Measurements from ENCODE around the gene MYH15.

Gene MYH15

GRCh38 chr3:108437439-108437838 lies 73.0 kb downstream of the MYH15 start:
- no peaks in the 10 kb centered on the region for H3K36me3 ChIP-seq (ENCODE audit: control insufficient read depth in 2 of 2, insufficient read depth in 2 of 2, low read length in 2 of 2)
- H3K4me1 ChIP-seq (ENCODE audit: control insufficient read depth in 2 of 2, insufficient read depth in 2 of 2, low read length in 2 of 2): peaks cover 0 to 6% of the 10 kb centered on the region in 2 donors
- peaks cover 0 to 2% of the 10 kb centered on the region in 2 donors for H3K9me3 ChIP-seq (ENCODE audit: control insufficient read depth in 2 of 2, low read length in 2 of 2)
- H3K27ac ChIP-seq (ENCODE audit: low read depth in 2 of 2, low read length in 2 of 2): no peak overlapping the region
- peak overlapping the region in 1 of 2 donors; percentile 17 for H3K4me3 ChIP-seq (ENCODE audit: low read length in 2 of 2)
- peak overlapping the region in 1 of 2 donors; percentile 12 for H3K9ac ChIP-seq (ENCODE audit: low read depth in 1 of 2, low read length in 2 of 2)
- no peaks in the 10 kb centered on the region for H3K27me3 ChIP-seq (ENCODE audit: control insufficient read depth in 2 of 2, insufficient read depth in 2 of 2, low read length in 2 of 2)

- no peaks in the 10 kb centered on the region for H3K36me3 ChIP-seq (ENCODE audit: control insufficient read depth in 2 of 2, insufficient read depth in 2 of 2, low read length in 2 of 2)
- peaks cover 0 to 5% of the 10 kb centered on the region in 2 donors for H3K4me1 ChIP-seq (ENCODE audit: control insufficient read depth in 2 of 2, insufficient read depth in 2 of 2, low read length in 2 of 2)
- no peak overlapping the region for H3K27ac ChIP-seq (ENCODE audit: low read depth in 2 of 2, low read length in 2 of 2)
- H3K27me3 ChIP-seq (ENCODE audit: control insufficient read depth in 2 of 2, insufficient read depth in 2 of 2, low read length in 2 of 2): no peaks in the 10 kb centered on the region
- H3K9me3 ChIP-seq (ENCODE audit: control insufficient read depth in 2 of 2, low read length in 2 of 2): peaks cover 0 to 2% of the 10 kb centered on the region in 2 donors
- H3K9ac ChIP-seq (ENCODE audit: low read depth in 1 of 2, low read length in 2 of 2): no peak overlapping the region
- H3K4me3 ChIP-seq (ENCODE audit: low read length in 2 of 2): no peak overlapping the region
Observed at GRCh38 chr3:108433928-108434327, 76.5 kb downstream of the MYH15 start.

- Histone ChIP-seq H3K9me3 (ENCODE audit: control insufficient read depth in 2 of 2, low read length in 2 of 2) (peaks cover 0 to 2% of the 10 kb centered on the region in 2 donors), H3K4me3 (ENCODE audit: low read length in 2 of 2) (no peak overlapping the region)
Observed at GRCh38 chr3:108432431-108432830, 78.0 kb downstream of the MYH15 start.

GRCh38 chr3:108430540-108430939 lies 79.9 kb downstream of the MYH15 start:
- H3K4me3 ChIP-seq (ENCODE audit: low read length in 2 of 2): no peak overlapping the region
- H3K9ac ChIP-seq (ENCODE audit: low read depth in 1 of 2, low read length in 2 of 2): no peak overlapping the region
- no peak overlapping the region for H3K27ac ChIP-seq (ENCODE audit: low read depth in 2 of 2, low read length in 2 of 2)
- H3K27me3 ChIP-seq (ENCODE audit: control insufficient read depth in 2 of 2, insufficient read depth in 2 of 2, low read length in 2 of 2): no peaks in the 10 kb centered on the region
- no peaks in the 10 kb centered on the region for H3K36me3 ChIP-seq (ENCODE audit: control insufficient read depth in 2 of 2, insufficient read depth in 2 of 2, low read length in 2 of 2)
- no peaks in the 10 kb centered on the region for H3K4me1 ChIP-seq (ENCODE audit: control insufficient read depth in 2 of 2, insufficient read depth in 2 of 2, low read length in 2 of 2)
- H3K9me3 ChIP-seq (ENCODE audit: control insufficient read depth in 2 of 2, low read length in 2 of 2): peaks cover 0 to 2% of the 10 kb centered on the region in 2 donors

More at GRCh38 chr3:108432431-108432830, 78.0 kb downstream of the MYH15 start:
- Histone ChIP-seq H3K9ac (ENCODE audit: low read depth in 1 of 2, low read length in 2 of 2) (no peak overlapping the region), H3K27me3 (ENCODE audit: control insufficient read depth in 2 of 2, insufficient read depth in 2 of 2, low read length in 2 of 2) (no peaks in the 10 kb centered on the region), H3K36me3 (ENCODE audit: control insufficient read depth in 2 of 2, insufficient read depth in 2 of 2, low read length in 2 of 2) (no peaks in the 10 kb centered on the region), H3K27ac (ENCODE audit: low read depth in 2 of 2, low read length in 2 of 2) (no peak overlapping the region), H3K4me1 (ENCODE audit: control insufficient read depth in 2 of 2, insufficient read depth in 2 of 2, low read length in 2 of 2) (no peaks in the 10 kb centered on the region)

- H3K9ac ChIP-seq (ENCODE audit: low read depth in 1 of 2, low read length in 2 of 2): no peak overlapping the region
- H3K4me1 ChIP-seq (ENCODE audit: control insufficient read depth in 2 of 2, insufficient read depth in 2 of 2, low read length in 2 of 2): peaks cover 0 to 4% of the 10 kb centered on the region in 2 donors
- H3K27ac ChIP-seq (ENCODE audit: low read depth in 2 of 2, low read length in 2 of 2): no peak overlapping the region
Observed at GRCh38 chr3:108428586-108428985, 81.8 kb downstream of the MYH15 start.

GRCh38 chr3:108420926-108421325 lies 89.5 kb downstream of the MYH15 start:
- H3K36me3 ChIP-seq (ENCODE audit: control insufficient read depth in 2 of 2, insufficient read depth in 2 of 2, low read length in 2 of 2): no peaks in the 10 kb centered on the region
- peaks cover 0 to 4% of the 10 kb centered on the region in 2 donors for H3K4me1 ChIP-seq (ENCODE audit: control insufficient read depth in 2 of 2, insufficient read depth in 2 of 2, low read length in 2 of 2)
- no peaks in the 10 kb centered on the region for H3K27me3 ChIP-seq (ENCODE audit: control insufficient read depth in 2 of 2, insufficient read depth in 2 of 2, low read length in 2 of 2)
- no peak overlapping the region for H3K9ac ChIP-seq (ENCODE audit: low read depth in 1 of 2, low read length in 2 of 2)
- H3K4me3 ChIP-seq (ENCODE audit: low read length in 2 of 2): no peak overlapping the region
- no peaks in the 10 kb centered on the region for H3K9me3 ChIP-seq (ENCODE audit: control insufficient read depth in 2 of 2, low read length in 2 of 2)
- H3K27ac ChIP-seq (ENCODE audit: low read depth in 2 of 2, low read length in 2 of 2): no peak overlapping the region

More at GRCh38 chr3:108428586-108428985, 81.8 kb downstream of the MYH15 start:
- H3K4me3 ChIP-seq (ENCODE audit: low read length in 2 of 2): no peak overlapping the region
- peaks cover 0 to 2% of the 10 kb centered on the region in 2 donors for H3K9me3 ChIP-seq (ENCODE audit: control insufficient read depth in 2 of 2, low read length in 2 of 2)
- H3K27me3 ChIP-seq (ENCODE audit: control insufficient read depth in 2 of 2, insufficient read depth in 2 of 2, low read length in 2 of 2): no peaks in the 10 kb centered on the region
- H3K36me3 ChIP-seq (ENCODE audit: control insufficient read depth in 2 of 2, insufficient read depth in 2 of 2, low read length in 2 of 2): no peaks in the 10 kb centered on the region

GRCh38 chr3:108416111-108416869 lies 94.1 kb downstream of the MYH15 start:
- no peak overlapping the region for H3K27ac ChIP-seq (ENCODE audit: low read depth in 2 of 2, low read length in 2 of 2)
- H3K36me3 ChIP-seq (ENCODE audit: control insufficient read depth in 2 of 2, insufficient read depth in 2 of 2, low read length in 2 of 2): no peaks in the 10 kb centered on the region
- H3K9me3 ChIP-seq (ENCODE audit: control insufficient read depth in 2 of 2, low read length in 2 of 2): no peaks in the 10 kb centered on the region
- no peak overlapping the region for H3K9ac ChIP-seq (ENCODE audit: low read depth in 1 of 2, low read length in 2 of 2)
- no peaks in the 10 kb centered on the region for H3K27me3 ChIP-seq (ENCODE audit: control insufficient read depth in 2 of 2, insufficient read depth in 2 of 2, low read length in 2 of 2)
- H3K4me3 ChIP-seq (ENCODE audit: low read length in 2 of 2): no peak overlapping the region
- H3K4me1 ChIP-seq (ENCODE audit: control insufficient read depth in 2 of 2, insufficient read depth in 2 of 2, low read length in 2 of 2): no peaks in the 10 kb centered on the region

GRCh38 chr3:108415661-108416060 lies 94.7 kb downstream of the MYH15 start:
- Histone ChIP-seq H3K27ac (ENCODE audit: low read depth in 2 of 2, low read length in 2 of 2) (no peak overlapping the region), H3K27me3 (ENCODE audit: control insufficient read depth in 2 of 2, insufficient read depth in 2 of 2, low read length in 2 of 2) (no peaks in the 10 kb centered on the region), H3K9ac (ENCODE audit: low read depth in 1 of 2, low read length in 2 of 2) (no peak overlapping the region), H3K9me3 (ENCODE audit: control insufficient read depth in 2 of 2, low read length in 2 of 2) (no peaks in the 10 kb centered on the region), H3K36me3 (ENCODE audit: control insufficient read depth in 2 of 2, insufficient read depth in 2 of 2, low read length in 2 of 2) (no peaks in the 10 kb centered on the region), H3K4me3 (ENCODE audit: low read length in 2 of 2) (no peak overlapping the region), H3K4me1 (ENCODE audit: control insufficient read depth in 2 of 2, insufficient read depth in 2 of 2, low read length in 2 of 2) (no peaks in the 10 kb centered on the region)

GRCh38 chr3:108414007-108414406 lies 96.4 kb downstream of the MYH15 start:
- Histone ChIP-seq H3K27me3 (ENCODE audit: control insufficient read depth in 2 of 2, insufficient read depth in 2 of 2, low read length in 2 of 2) (no peaks in the 10 kb centered on the region), H3K4me3 (ENCODE audit: low read length in 2 of 2) (no peak overlapping the region), H3K9ac (ENCODE audit: low read depth in 1 of 2, low read length in 2 of 2) (no peak overlapping the region), H3K4me1 (ENCODE audit: control insufficient read depth in 2 of 2, insufficient read depth in 2 of 2, low read length in 2 of 2) (peaks cover 0 to 5% of the 10 kb centered on the region in 2 donors), H3K27ac (ENCODE audit: low read depth in 2 of 2, low read length in 2 of 2) (no peak overlapping the region), H3K9me3 (ENCODE audit: control insufficient read depth in 2 of 2, low read length in 2 of 2) (no peaks in the 10 kb centered on the region), H3K36me3 (ENCODE audit: control insufficient read depth in 2 of 2, insufficient read depth in 2 of 2, low read length in 2 of 2) (no peaks in the 10 kb centered on the region)

GRCh38 chr3:108412121-108412750 lies 98.2 kb downstream of the MYH15 start:
- H3K4me3 ChIP-seq (ENCODE audit: low read length in 2 of 2): no peak overlapping the region
- H3K36me3 ChIP-seq (ENCODE audit: control insufficient read depth in 2 of 2, insufficient read depth in 2 of 2, low read length in 2 of 2): no peaks in the 10 kb centered on the region
- H3K9ac ChIP-seq (ENCODE audit: low read depth in 1 of 2, low read length in 2 of 2): no peak overlapping the region
- H3K27ac ChIP-seq (ENCODE audit: low read depth in 2 of 2, low read length in 2 of 2): no peak overlapping the region
- peaks cover 13 to 22% of the 10 kb centered on the region in 2 donors for H3K4me1 ChIP-seq (ENCODE audit: control insufficient read depth in 2 of 2, insufficient read depth in 2 of 2, low read length in 2 of 2)
- no peaks in the 10 kb centered on the region for H3K9me3 ChIP-seq (ENCODE audit: control insufficient read depth in 2 of 2, low read length in 2 of 2)
- H3K27me3 ChIP-seq (ENCODE audit: control insufficient read depth in 2 of 2, insufficient read depth in 2 of 2, low read length in 2 of 2): no peaks in the 10 kb centered on the region

All from mucosa of rectum (tissue), 2 donors.